ENCODE data around the gene LARGE1.

The LARGE1 gene

GRCh38 chr22:33817512-33818127, 102.7 kb downstream of the LARGE1 start:
- TF ChIP-seq, protein P1, sequence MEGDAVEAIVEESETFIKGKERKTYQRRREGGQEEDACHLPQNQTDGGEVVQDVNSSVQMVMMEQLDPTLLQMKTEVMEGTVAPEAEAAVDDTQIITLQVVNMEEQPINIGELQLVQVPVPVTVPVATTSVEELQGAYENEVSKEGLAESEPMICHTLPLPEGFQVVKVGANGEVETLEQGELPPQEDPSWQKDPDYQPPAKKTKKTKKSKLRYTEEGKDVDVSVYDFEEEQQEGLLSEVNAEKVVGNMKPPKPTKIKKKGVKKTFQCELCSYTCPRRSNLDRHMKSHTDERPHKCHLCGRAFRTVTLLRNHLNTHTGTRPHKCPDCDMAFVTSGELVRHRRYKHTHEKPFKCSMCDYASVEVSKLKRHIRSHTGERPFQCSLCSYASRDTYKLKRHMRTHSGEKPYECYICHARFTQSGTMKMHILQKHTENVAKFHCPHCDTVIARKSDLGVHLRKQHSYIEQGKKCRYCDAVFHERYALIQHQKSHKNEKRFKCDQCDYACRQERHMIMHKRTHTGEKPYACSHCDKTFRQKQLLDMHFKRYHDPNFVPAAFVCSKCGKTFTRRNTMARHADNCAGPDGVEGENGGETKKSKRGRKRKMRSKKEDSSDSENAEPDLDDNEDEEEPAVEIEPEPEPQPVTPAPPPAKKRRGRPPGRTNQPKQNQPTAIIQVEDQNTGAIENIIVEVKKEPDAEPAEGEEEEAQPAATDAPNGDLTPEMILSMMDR (IDR thresholded peaks at IDR 0.05): no peak

GRCh38 chr22:33812360-33812977, 107.8 kb downstream of the LARGE1 start:
- TF ChIP-seq, protein P1 (IDR thresholded peaks at IDR 0.05): no peak

DNA sequence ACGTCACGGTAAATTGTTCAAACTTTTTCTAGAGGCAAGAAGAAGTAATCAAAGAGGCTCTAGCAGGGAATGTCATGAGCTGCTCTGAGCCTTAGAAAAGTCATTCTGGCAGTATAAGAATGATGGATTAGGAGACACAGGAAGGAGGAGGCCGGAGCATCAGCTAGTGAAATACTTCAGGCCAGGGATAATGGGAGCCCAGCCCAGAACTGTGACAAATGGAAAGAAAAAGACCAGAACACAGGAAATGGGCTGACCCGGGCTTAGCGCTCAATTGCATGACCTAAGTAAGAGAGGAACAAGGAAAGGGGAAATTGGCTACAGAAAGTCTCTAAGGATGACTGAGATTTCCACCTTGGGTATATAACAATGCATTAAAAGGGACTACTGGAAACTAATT, 108.6 kb downstream of the LARGE1 start:
- TF ChIP-seq, protein P1 (IDR thresholded peaks at IDR 0.05): no peak

- TF ChIP-seq, protein P1 (IDR thresholded peaks at IDR 0.05): no peak
These were observed 109.1 kb downstream of the LARGE1 start for GRCh38 chr22:33811208-33811607.

DNA sequence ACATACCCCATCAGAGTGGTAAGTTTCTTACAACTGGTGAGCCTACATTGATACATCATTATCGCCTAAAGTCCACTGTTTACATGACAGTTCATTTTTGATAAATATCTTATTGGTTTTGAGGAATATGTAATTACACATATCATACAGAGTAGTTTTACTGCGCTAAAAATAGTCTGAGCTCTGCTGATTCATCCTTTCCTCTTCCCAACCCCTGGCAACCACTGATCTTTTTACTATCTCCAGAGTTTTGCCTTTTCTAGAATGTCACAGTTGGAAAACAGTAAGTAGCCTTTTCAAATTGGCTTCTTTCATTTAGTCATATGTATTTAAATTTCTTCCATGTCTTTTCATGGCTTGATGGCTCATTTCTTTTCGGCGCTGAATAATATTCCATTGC, 112.8 kb downstream of the LARGE1 start:
- TF ChIP-seq, protein P1 (IDR thresholded peaks at IDR 0.05): no peak

GRCh38 chr22:33806191-33806590, 114.1 kb downstream of the LARGE1 start:
- TF ChIP-seq, protein P1 (IDR thresholded peaks at IDR 0.05): no peak

GRCh38 chr22:33803371-33804282, 116.6 kb downstream of the LARGE1 start:
- TF ChIP-seq, protein P1 (IDR thresholded peaks at IDR 0.05): no peak
